Fibroblast of pulmonary artery (primary cell): ENCODE measurements around the gene COL4A2.

Experiments
- DNase-seq: peaks from one replicate; pipeline ENCODE4 v3.0.0-alpha.2; 2010; ENCODE audit warnings: low read depth
- H3K4me3 ChIP-seq: replicated peaks from 2 replicates; pipeline ENCODE4 v1.5.1; 2011; ENCODE audit warnings: low read depth, mild to moderate bottlenecking, control low read depth, low read length, moderate library complexity
- CTCF ChIP-seq: IDR thresholded peaks from 2 replicates; pipeline ENCODE4 v1.5.1; 2011; ENCODE audit warnings: mild to moderate bottlenecking, control low read depth, low read length, inconsistent platforms; ENCODE audit errors: missing control alignments

The COL4A2 gene

DNA sequence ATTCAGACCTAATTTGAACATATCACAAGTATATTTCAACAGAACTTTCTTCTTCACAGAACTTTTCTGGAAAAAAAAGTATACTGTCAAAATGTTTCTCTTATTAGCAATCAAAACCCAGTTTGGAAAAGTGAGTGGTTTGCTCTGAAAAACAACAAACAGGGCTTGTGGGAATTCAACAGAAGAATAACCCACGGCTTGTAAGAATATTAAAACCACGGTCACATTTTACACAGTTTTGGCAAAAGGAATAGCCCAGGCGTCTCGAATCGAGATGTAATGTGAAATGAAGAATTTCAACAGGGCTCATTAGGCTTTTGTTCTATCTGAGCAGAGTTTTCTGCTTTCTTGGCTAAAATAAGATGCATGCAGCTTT, 70.7 kb downstream of the COL4A2 start:
- TF ChIP-seq CTCF: no peak
- no peak overlapping the region for H3K4me3 ChIP-seq
- DNase-seq: no peak

- H3K4me3 ChIP-seq: no peak overlapping the region
- TF ChIP-seq CTCF: no peak
- DNase-seq: no peak
These were observed 72.3 kb downstream of the COL4A2 start for GRCh38 chr13:110379358-110379757.

- no peak for DNase-seq
- no peak for TF ChIP-seq CTCF
- no peak overlapping the region for H3K4me3 ChIP-seq
These were observed 72.8 kb downstream of the COL4A2 start for GRCh38 chr13:110379905-110380341.

DNA sequence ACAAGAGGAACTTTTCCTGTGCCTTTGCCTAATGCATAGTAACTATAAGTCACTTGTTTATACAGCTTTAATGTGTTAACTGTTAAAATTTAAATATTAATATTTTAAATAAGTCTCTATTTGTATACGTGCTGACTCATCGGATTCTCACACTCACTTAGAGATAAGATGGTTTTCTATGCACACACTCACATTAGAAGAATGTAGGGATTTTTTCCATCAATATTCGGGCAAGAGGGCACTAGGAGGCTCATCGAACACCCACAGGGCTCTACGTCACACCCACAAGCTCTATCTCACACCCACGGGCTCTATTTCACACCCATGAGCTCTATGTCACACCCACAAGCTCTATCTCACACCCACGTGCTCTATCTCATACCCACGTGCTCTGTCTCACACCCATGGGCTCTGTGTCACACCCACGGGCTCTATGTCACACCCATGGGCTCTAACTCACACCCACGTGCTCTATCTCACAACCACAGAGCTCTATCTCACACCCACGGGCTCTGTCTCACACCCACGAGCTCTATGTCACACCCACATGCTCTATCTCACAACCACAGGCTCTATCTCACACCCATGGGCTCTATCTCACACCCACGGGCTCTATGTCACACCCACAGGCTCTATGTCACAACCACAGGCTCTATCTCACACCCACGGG, 73.4 kb downstream of the COL4A2 start:
- peak; percentile 89 for DNase-seq
- no peak for TF ChIP-seq CTCF
- H3K4me3 ChIP-seq: no peak overlapping the region

DNA sequence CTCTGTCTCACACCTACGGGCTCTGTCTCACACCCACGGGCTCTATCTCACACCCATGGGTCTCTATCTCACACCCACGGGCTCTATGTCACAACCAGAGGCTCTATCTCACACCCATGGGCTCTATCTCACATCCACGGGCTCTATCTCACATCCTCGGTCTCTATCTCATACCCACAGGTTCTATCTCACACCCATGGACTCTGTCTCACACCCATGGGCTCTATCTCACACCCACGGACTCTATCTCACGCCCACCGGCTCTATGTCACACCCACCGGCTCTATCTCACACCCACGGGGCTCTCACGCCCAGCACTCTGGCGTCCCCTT, 73.9 kb downstream of the COL4A2 start:
- TF ChIP-seq CTCF: no peak
- no peak overlapping the region for H3K4me3 ChIP-seq
- no peak for DNase-seq

- no peak overlapping the region for H3K4me3 ChIP-seq
- DNase-seq: peak; percentile 92
- TF ChIP-seq CTCF: no peak
These were observed 75.1 kb downstream of the COL4A2 start for GRCh38 chr13:110382229-110382628.

DNA sequence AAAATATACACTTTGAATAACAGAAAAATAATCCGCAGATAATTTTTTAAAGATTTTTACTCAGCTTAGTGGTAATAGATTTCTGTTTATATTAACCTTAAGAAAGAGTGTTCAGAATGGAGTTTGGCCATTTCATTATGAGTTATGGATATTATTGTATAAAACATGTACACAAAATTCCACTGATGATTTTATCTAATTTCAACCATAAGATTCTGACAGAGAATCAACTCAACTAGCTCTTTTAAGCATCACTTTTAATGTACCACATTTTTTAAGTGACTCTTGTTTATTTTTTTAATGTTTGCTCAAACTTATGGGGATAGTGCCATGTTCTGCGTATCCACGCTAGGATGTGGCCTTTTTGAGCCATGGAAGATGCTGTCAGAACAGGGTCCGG, 75.7 kb downstream of the COL4A2 start:
- TF ChIP-seq CTCF: no peak
- no peak overlapping the region for H3K4me3 ChIP-seq
- DNase-seq: no peak
